Suppressor macrophage treated with lipopolysaccharide for 1 hour (primary cell): ENCODE results near the gene FBXO22.
"Not testable (repeated sequence)": the region's sequence is repeated elsewhere in the genome, so short reads cannot be mapped to it uniquely, and the experiment has no call there.

Experiments
- DNase-seq, 3 donors: peaks; one replicate each; pipeline ENCODE4 v3.0.0-alpha.2; 2020 to 2022

The FBXO22 gene

DNA sequence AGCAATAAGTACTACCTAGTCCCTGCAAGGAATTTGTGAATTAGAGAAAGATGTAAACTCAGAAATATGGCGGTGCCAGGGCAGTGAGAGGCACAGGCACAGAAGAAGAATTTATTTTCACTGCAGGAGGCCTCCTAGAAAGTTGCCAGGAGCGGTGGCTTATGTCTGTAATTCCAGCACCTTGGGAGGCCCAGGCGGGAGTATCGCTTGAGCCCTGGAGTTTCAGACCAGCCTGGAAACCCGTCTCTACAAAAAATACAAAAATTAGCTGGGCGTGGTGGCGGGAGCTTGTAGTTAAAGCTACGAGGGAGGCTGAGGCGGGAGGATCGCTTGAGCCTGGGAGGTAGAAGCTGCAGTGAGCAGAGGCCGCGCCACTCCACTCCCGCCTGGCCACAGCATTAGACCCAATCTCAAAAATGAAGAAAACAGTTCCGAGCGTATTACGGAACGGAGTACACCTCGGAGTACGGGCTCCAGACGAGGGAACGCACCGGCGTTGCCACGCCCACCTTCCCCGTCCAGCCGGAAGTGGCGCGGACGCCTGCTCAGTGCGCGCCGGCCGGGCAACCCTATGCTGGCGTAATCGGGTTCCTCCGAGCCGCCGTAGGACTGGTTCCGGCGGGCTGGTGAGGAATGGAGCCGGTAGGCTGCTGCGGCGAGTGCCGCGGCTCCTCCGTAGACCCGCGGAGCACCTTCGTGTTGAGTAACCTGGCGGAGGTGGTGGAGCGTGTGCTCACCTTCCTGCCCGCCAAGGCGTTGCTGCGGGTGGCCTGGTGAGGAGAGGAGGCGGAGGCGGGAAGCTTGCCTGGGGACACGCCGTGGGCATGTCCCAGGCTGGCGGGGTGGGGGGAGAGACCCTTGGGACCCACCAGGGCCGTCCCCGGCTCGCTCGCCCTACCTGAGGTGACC, at the start of gene FBXO22:
Gene FBXO22 (plus strand): TSS at position 548 of the 909 bp plus-strand sequence. CDS start 86 bp downstream, at position 634.
- peak; percentile 92 to 97 (median 96) for DNase-seq

DNA sequence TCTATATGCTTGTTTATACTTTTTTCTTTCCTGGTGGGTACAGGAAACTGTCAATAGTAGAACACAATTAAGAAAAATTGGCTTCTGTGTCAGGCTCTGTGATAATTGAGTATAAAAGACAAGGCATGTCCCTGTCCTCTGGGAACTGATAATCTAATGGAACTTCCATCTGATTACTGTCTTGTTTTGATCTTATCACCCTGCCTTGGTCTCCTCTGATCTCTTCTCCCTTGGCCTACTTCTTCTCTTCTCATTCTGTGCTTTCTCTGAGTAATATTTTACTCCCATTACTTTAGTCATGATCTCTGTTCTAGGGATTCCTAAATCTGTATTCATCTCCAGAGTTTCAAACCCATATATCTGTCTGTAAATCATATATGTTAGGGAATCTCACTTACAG, 45.8 kb upstream of the FBXO22 start:
- DNase-seq, result no peak

DNA sequence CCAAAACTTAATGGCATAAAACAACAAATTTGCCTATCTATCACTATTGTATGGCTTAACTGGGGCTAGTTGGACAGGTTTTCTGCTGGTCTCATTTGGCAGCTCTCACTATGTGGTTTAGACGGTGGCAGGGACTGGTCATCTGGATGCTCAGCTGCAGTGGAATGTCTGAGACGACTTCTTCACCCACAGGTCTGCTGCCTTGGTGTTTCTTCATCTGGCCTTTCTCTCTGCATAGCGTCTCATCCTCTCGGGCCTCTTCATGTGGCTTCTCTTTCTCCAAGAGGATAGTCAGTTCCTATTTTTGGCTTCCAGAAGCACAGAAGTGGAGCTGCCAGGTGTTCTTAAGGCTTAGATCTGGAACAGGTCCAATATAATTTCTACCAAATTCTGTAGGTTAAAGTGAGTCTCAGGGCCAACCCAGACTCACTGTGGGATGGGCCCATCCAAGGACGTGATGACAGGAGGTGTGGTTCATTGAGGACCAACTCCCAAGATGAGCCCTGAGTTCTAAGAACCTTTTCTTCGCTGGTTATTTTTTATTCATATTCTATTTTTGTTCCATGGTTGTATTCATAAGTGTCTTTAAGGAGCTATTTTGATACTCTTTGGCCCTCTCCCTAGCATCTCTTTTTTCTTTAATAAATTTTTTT, 41.8 kb upstream of the FBXO22 start:
- DNase-seq, result peak in 1 of 3 donors; percentile 5

DNA sequence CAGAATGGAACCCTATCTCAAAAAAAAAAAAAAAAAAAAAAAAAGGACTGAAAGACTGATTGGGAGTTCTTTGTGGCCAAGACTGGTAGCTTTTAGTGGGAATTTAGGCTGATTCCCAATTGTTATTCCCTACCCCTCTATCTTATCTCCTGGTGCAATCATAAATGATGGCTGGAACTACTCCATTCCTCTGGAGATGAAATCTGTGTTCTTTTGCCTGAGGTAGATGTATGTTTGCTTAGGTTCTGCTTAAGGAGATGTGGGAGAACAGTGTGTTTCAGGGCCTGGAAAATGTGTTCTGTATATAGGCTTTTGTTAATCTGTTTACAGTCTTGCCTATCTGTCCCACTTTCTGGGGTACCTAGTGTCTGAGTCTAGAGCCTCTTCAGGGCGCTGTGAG, 40.9 kb upstream of the FBXO22 start:
- DNase-seq, result no peak

DNA sequence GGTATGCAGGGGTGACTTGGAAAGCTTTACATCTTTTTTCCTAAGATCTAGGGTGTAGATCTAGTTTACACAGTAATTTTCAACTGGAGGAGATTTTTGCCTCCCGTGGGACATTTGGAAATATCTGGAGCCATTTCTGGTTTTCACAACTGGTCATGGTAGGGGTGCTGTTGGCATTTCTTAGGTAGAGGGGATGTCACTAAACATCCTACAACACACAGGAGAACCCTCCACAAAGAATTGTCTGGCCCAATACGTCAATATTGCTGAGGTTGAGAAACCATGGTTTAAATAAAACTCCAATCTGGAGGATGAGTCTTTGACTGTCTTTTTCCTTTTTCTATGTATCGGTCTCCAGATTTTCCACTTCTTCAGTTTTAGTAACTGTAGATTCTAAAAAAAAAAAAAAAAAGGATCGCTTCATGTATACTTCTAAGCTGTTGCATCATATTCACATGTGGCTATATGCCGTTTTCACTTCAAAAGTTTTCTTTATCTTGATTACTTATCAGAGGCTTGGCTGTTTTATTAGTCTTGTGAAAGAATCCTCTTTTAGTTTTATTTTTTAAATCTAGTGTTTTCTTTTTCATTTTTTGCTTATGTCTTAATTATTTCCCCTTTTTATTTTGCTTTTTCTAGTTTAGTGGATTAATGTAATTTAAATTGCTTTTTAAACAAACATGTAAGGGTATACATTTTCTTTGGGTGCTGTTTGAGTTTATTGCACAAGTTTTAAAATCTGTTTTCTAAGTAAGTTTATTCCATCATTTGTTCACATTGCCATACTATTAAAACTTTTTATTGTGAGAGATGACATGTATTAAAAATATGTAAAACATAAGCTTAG, 39.2 kb upstream of the FBXO22 start:
- peak in 1 of 3 donors; percentile 17 for DNase-seq

DNA sequence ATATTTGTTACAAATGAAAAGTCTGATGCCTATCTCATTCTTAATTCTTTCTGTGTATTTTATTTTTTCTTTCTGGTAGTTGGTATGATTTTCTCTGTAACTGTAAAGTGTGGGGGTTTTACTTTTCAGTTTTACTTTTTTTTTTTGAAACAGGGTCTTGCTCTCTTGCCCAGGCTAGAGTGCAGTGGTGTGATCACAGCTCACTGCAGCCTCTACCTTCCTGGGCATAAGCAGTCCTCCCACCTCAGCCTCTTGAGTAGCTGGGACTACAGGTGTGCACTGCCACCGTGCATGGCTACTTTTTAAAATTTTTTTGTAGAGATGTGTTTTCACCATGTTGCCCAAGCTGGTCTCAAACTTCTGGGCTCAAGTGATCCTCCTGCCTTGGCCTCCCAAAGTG, 37.6 kb upstream of the FBXO22 start:
- DNase-seq, result not testable (repeated sequence)

DNA sequence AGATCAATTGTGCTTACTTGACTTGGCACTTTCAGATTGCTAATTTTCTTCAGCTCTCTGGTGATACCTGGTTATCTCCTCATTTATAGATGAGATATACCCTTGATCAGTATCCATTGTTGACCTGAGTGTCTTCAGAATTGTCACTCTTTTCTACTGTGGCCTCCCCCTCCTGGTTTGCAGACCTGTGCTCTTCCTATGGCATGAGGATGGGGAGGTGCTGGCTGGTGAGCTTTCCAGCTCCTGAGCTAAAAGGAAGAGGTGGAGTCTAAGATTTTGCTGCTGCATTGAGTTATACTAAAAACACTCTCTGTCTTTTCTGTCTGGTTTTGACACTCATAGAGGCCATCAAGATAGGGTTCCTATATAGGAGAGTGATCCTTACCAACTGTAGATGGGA, 36.8 kb upstream of the FBXO22 start:
- peak in 1 of 3 donors; percentile 14 for DNase-seq

DNA sequence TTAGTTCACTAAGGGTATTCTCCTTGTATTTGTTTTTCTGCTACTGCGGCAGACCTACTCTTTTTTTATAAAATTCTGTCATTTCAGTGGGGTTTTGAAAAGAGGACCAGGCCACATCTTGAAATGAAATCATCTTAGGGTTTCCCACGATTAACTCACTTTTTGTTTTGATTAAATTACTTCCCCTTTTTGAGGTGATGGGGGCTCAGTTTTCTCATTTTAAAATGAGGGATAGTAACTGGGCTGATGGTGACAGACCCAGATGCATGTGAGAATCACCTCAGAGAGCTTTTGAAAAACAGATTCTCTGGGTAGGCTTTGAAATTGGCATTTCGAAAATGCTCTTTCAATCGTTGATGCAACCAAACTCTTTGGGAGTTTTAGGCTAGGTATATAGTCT, 36.2 kb upstream of the FBXO22 start:
- DNase-seq, result peak; percentile 40 to 72 (median 65)

DNA sequence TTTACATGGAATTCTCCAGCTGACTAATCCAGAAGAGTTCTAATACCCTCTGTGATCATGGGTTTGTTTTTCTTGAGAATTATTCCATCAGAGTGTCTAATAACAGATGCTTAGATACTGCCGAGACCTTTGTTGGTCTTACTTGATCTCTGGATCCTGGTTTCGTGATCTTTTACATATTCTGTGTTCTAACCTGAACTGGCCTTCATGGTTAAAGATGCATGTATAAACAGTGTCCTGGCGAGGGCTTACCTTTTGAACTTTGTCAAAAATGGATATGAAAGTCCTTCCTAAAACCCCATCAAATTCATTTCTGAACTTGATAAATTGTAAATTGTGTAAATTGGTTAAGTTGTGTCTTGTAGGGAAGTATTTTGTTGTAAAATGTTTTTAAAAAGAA, 35.7 kb upstream of the FBXO22 start:
- DNase-seq, result no peak

DNA sequence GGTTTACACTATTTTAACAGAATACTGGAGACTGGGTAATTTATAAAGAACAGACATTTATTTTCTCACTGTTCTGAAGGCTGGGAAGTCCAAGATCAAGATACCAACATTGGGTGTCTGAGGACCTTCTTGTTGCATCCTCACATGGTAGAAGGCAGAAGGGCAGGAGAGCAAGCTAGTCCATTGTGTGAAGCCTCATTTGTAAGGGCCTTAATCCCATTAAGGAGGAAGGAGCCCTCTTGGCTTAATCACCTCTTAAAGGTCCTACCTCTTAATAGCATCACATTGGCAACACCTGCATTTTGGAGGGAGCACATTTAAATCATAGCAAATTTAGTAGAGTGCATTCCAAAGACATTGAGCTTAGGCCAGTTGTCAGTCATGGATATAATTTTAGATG, 34.2 kb upstream of the FBXO22 start:
- no peak for DNase-seq

DNA sequence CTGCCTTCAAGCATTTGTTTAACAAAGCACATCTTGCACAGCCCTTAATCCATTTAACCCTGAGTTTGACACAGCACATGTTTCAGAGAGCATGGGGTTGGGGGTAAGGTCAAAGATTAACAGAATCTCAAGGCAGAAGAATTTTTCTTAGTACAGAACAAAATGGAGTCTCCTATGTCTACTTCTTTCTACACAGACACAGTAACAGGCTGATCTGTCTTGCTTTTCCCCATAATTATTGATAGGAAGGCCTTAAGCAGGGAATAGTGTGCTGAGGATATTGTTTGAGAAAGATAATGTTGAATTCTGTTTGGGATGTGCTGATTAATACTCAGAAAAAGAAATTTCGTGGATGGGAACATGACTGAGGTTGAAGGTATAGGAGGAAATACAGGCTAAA, 32.1 kb upstream of the FBXO22 start:
- not testable (repeated sequence) for DNase-seq

DNA sequence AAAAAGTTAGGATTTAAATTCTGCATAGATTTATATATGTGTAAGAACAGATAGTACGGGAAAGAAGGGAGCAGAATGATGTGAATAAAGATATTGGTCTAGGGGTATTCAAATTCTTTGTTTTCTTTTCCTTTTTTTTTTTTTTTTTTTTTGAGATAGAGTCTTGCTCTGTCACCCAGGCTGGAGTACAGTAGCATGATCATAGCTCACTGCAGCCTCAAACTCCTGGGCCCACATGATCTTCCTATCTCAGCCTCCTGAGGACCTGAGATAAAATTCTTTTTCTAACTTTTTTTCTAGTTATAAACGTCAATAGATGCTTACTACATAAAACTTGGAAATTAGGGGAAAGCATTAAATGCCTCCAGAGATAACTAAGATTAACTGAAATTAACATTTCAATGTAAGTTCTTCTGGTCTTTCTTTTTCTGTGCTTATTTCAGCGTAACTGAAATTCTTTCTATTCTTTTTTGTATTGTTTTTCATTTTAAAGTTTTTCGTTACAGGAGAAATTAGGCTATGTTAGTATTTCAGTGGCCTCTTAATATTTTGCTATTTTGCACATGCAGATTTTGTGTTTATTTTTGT, 31.2 kb upstream of the FBXO22 start:
- DNase-seq, result no peak

DNA sequence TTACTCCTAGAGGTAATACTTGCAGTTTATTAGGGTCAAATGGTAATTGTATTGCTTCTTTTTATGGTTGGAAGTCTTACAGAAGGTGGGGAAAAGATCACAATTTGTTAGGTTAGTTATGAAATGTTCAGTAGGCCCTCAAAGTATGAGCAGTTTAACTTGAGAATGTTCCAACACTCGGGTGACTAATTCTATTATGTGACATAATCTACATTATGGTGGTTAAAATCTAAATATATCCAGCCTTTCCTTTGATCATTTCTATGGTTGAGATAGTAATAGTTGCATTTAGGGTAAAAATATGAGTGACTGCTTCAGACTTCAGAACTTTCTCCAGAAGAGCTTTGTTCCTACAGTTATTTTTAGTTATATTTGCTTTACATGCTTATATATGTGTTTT, 19.6 kb upstream of the FBXO22 start:
- DNase-seq, result no peak

DNA sequence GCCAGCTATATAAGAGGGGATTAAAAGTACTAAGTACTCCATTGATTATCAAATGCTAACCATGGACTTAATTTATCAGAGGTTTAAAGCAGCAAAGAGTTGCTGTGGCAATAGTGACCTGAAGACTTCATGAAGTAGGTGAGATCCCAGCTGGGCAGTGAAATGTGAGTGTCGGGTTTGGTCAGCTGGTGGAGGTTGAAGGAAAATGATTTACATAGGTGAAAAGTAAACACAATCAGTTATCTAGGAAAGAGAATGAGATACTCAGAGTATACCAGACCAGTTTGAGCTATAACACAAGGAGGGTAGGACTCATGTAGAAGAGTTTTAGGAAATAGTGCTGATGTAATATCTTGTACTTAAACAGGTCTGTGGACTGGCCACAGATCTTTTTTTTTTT, 16.5 kb upstream of the FBXO22 start:
- no peak for DNase-seq

DNA sequence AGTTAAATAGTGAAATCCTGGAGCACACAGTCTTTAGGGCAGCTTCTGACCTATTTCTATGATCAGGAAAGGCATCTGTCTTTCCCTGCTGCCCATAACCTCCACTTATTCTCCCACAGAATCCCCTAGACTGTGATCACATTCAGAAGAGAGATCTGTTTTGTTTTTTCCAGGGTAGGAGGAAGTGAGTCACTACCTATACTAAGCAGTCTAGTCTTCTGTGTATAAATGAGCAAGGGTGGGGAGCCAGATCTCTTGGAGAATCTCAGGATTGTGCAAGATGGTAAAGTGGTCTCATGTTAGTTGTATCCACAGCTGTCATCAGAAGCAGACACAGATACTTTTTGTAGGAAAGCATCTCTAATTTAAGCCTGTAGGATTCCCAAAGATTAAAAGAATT, 11.8 kb upstream of the FBXO22 start:
- DNase-seq, result peak; percentile 56 to 71 (median 62)

DNA sequence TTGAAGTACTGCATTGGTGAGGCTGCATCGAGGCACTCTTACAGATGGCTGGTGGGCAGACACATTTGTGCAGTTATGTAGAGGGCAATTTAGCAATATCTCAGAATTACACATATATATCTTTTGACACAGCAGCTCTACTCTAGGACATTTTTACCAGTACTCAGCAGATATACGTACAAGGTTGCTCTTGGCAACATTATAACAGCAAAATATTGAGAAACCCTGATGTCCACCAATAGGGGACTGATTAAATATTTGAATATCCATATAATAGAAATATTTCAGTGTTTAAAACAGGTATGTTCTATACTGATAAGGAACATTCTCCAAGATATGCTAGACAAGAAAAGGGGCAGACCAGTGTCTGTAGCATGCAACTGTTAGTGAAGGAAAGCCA, 7.9 kb upstream of the FBXO22 start:
- no peak for DNase-seq

DNA sequence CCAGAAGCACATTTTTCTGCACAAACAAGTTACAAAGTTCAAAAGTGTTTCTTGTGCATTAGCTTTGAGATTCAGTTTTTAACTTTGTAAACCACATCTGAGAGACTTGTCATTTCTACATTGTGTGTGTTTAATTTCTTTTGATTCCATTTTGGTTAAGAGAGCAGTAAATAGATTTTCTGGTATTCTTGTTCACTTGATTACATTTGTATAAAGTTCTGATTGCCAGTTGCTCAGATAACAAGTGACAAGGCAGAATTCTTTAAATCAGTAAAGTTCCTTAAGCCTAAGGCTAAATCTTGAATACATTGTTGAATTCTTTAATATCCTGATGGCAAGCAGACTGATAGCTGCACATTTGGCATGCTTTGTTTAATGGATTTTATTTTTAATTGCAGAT, 3.1 kb upstream of the FBXO22 start:
- DNase-seq, result no peak

DNA sequence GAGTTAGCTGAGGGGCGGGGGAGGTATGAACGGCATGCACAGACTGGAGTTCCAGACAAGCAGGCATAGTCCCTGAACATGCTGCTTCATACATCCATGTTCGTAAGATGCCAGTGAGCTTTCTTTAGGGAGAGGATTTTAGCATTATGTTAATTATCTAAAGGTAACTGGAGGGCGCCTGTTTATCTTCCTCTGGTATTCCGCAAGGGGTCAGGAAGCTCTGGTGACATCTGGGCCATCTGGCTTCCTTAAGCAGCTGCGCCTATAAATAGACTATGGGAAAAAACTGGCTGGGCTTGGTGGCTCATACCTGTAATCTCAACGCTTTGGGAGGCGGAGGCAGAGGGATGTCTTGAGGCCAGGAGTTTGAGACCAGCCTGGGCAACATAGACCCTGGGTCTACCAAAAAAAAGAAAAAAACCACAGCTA, 1.5 kb upstream of the FBXO22 start:
- no peak for DNase-seq

DNA sequence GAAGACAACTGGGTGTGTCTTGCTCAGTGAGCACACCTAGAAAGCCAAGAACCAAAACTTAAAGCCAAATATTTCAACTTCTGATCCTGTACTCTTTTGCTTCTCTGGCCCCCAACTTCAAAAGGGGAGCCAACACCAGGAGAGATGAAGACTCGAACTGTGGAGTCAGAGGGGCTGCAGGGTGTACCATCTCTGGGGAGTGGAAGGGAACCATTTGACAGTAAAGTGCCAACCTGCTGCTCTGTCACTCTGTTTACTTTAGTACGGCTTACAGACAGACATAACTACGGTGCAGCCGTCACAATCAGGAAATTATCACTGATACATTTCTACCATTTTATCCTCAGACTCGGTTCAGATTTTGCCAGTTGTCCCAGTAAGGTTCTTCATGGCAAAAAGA, 1.6 kb downstream of the FBXO22 start:
- DNase-seq, result no peak

DNA sequence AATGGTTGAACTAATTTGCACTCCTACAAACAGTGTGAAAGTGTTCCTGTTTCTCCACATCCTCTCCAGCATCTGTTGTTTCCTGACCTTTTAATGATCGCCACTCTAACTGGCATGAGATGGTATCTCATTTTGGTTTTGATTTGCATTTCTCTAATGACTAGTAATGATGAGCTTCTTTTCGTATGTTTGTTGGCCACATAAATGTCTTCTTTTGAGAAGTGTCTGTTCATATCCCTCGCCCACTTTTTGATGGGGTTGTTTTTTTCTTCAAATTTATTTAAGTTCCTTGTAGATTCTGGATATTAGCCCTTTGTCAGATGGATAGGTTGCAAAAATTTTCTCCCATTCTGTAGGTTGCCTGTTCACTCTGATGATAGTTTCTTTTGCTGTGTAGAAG, 6.7 kb downstream of the FBXO22 start:
- not testable (repeated sequence) for DNase-seq

DNA sequence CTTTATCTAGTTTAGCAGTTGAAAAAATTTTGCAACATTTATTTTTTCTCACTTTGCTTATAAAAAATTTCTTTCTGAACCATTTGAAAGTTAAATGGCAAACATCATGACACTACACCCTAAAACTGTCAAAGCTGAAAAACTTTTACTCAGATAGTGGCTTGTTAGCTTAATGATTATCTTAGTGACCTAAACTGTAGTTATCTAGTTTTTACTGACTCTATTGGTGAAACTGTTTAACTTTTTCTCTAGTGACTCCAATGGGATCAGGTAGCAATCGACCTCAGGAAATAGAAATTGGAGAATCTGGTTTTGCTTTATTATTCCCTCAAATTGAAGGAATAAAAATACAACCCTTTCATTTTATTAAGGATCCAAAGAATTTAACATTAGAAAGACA, 13.3 kb downstream of the FBXO22 start:
- no peak for DNase-seq

DNA sequence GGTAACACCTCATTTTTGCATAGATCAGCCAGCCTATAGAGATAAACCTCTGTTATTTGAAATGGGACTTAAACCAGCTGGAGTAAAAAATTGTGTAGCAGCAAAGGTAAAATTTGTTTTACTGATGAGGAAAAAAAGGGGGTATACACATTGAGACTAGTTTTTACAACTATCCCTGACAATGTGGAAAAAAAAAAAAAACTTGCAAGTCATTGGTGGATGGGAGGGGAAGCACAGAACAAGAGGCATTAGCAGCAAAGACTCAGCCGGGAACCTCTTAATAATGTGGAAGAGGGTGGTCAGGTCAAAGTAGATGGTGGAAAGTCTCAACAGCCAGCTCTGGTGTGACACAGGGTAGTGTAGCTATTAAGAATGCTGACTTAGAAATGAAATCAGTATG, 14.5 kb downstream of the FBXO22 start:
- DNase-seq, result no peak

DNA sequence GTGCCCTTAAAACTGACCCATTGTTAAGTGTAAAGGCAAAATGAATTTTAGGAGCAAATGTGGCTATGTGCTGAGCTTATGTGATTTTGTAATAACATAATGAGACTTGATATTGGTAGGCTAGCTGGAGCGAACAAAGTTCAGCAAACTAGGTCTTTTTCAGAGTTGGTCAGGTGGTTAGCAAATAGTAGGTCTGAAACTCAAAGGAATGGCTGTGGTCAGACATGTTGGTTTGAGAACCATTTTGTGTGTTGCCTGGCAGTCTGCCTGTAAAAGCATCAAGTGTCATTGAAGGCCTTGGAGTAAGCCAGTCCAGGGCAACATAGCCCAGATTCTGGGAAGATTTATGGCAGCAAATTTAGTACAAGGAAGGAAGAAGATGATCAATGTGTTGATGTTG, 16.4 kb downstream of the FBXO22 start:
- DNase-seq, result no peak
